GM21717 (cell line): ENCODE data around the gene ACTL8.

Experiments
- ATAC-seq: cut with Tn5 transposase; IDR thresholded peaks from one replicate; pipeline ENCODE4 v1.9.1; 2021; ENCODE audit warnings: mild to moderate bottlenecking, moderate library complexity; ENCODE audit not compliant: unreplicated experiment

The ACTL8 gene

DNA sequence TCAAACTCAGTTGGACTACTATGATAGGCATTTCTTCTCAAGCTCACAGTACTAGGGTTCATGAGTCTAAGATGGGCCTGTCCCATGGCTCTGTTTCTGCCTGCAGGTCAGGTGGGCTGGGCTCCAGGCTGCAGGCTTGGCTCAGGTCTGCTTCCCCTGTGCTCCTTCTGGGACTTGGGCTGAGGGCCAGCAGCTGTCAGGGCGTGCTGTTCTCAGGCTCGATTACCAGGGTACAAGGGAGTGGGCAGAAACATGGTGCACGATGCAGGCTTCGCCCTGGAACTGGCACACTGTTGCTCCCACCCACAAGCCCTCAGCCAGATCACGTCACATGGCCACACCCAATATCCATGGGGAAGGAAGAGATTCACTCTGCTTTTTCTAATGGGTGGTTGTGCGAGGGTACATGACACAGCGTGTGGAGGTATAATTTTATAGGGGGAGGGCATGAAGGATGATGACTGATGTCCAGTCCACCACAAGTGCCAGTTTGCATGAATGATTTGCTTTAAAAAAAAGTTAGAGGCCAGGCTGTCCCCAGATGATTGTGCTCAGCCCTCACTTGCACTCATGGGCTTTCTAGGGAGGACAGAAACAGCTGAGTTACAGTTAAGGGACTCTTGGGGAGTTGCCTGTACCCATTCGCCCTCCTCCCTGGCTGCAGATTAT lies 118.0 kb downstream of the ACTL8 start:
- ATAC-seq = no peak

GRCh38 chr1:17874231-17874630 lies 119.1 kb downstream of the ACTL8 start:
- ATAC-seq = no peak

GRCh38 chr1:17874710-17875109 lies 119.6 kb downstream of the ACTL8 start:
- no peak for ATAC-seq

GRCh38 chr1:17875171-17875881 lies 120.2 kb downstream of the ACTL8 start:
- no peak for ATAC-seq

DNA sequence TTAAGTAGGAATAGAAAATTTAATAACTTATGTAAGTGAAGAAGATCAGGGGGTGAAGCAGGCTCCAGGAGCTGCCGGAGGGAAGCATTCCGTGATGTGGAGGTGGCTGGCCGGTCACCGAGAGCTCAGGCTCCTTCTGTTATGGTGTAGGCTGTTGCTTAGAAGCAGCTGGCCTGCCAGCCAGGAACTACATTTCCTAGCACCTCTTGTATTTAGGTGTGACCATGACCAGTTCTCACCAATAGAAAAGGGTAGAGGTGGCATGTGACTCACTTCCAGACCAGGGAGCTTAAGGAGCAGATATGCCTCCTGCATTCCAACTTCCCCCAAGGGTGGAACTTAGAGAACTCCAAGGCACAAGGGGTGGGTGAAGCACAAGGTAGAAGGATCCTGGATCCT lies 120.7 kb downstream of the ACTL8 start:
- no peak for ATAC-seq
